Measurements from ENCODE around the gene NXN. TPM values are rescaled to one million over a fixed set of nuclear protein-coding genes. Genes with fewer than 3 reads are reported as not detected.
A peak's percentile ranks its signal among the peaks of the same experiment; 100 is the strongest.
"Not testable (repeated sequence)": the region's sequence is repeated elsewhere in the genome, so short reads cannot be mapped to it uniquely, and the experiment has no call there.

NXN gene
- total RNA-seq, 2 donors from 2014 or later, result 13.9 to 18.9 TPM

- Histone ChIP-seq H3K36me3 (no peaks in the 10 kb centered on the region), H3K4me1 (ENCODE audit: control insufficient read depth in 1 of 2, low read depth in 2 of 2) (peaks cover 2 to 42% of the 10 kb centered on the region in 2 donors), H3K27ac (peak overlapping the region; percentile 36 to 56), H3K9me3 (no peaks in the 10 kb centered on the region), H3K4me3 (peak overlapping the region; percentile 69), H3K27me3 (replicated peaks; ENCODE audit: insufficient read depth) (no peaks in the 10 kb centered on the region)
- ATAC-seq (ENCODE audit: insufficient number of reproducible peaks, low FRiP score, low read depth) (no peak), DNase-seq (ENCODE audit: low spot score) (no peak)
- TF ChIP-seq CTCF (IDR thresholded peaks at IDR 0.05), result no peak
Observed at GRCh38 chr17:846901-847843, 132.4 kb downstream of the NXN start.

- no peaks in the 10 kb centered on the region for H3K36me3 ChIP-seq
- no peaks in the 10 kb centered on the region for H3K27me3 ChIP-seq (replicated peaks; ENCODE audit: insufficient read depth)
- TF ChIP-seq CTCF (IDR thresholded peaks at IDR 0.05), result no peak
- no peaks in the 10 kb centered on the region for H3K9me3 ChIP-seq
- ATAC-seq (ENCODE audit: insufficient number of reproducible peaks, low FRiP score, low read depth) (no peak), DNase-seq (ENCODE audit: low spot score) (no peak)
- H3K4me3 ChIP-seq, result no peak overlapping the region
- H3K4me1 ChIP-seq (ENCODE audit: control insufficient read depth in 1 of 2, low read depth in 2 of 2), result peaks cover 0 to 8% of the 10 kb centered on the region in 2 donors
- H3K27ac ChIP-seq, result no peak overlapping the region
Observed at GRCh38 chr17:841313-841712, 138.3 kb downstream of the NXN start.

GRCh38 chr17:838486-838885, 141.1 kb downstream of the NXN start:
- no peak for TF ChIP-seq CTCF (IDR thresholded peaks at IDR 0.05)
- Histone ChIP-seq H3K36me3 (no peaks in the 10 kb centered on the region), H3K9me3 (no peaks in the 10 kb centered on the region), H3K27ac (no peak overlapping the region), H3K27me3 (replicated peaks; ENCODE audit: insufficient read depth) (no peaks in the 10 kb centered on the region), H3K4me1 (ENCODE audit: control insufficient read depth in 1 of 2, low read depth in 2 of 2) (peaks cover 0 to 5% of the 10 kb centered on the region in 2 donors), H3K4me3 (no peak overlapping the region)
- ATAC-seq (ENCODE audit: insufficient number of reproducible peaks, low FRiP score, low read depth) (no peak), DNase-seq (ENCODE audit: low spot score) (no peak)

- H3K27me3 ChIP-seq (replicated peaks; ENCODE audit: insufficient read depth), result no peaks in the 10 kb centered on the region
- H3K27ac ChIP-seq, result no peak overlapping the region
- TF ChIP-seq CTCF (IDR thresholded peaks at IDR 0.05), result no peak
Observed at GRCh38 chr17:836151-836550, 143.4 kb downstream of the NXN start.

GRCh38 chr17:835721-836120, 143.9 kb downstream of the NXN start:
- not testable (repeated sequence) for DNase-seq (ENCODE audit: low spot score)

More at GRCh38 chr17:836151-836550, 143.4 kb downstream of the NXN start:
- H3K9me3 ChIP-seq, result no peaks in the 10 kb centered on the region
- H3K4me1 ChIP-seq (ENCODE audit: control insufficient read depth in 1 of 2, low read depth in 2 of 2), result peaks cover 0 to 5% of the 10 kb centered on the region in 2 donors
- DNase-seq (ENCODE audit: low spot score) (no peak), ATAC-seq (ENCODE audit: insufficient number of reproducible peaks, low FRiP score, low read depth) (no peak)
- H3K36me3 ChIP-seq, result no peaks in the 10 kb centered on the region
- H3K4me3 ChIP-seq, result no peak overlapping the region

More at GRCh38 chr17:835721-836120, 143.9 kb downstream of the NXN start:
- H3K27me3 ChIP-seq (replicated peaks; ENCODE audit: insufficient read depth); H3K27ac ChIP-seq; H3K4me3 ChIP-seq; H3K9me3 ChIP-seq; ATAC-seq (ENCODE audit: insufficient number of reproducible peaks, low FRiP score, low read depth); H3K4me1 ChIP-seq (ENCODE audit: control insufficient read depth in 1 of 2, low read depth in 2 of 2); H3K36me3 ChIP-seq: not testable (repeated sequence)

All from thoracic aorta (tissue), 2 donors.